Sigmoid colon (tissue), 7 donors: ENCODE data around the gene ANO9. TPM values are rescaled to one million over a fixed set of nuclear protein-coding genes. Genes with fewer than 3 reads are reported as not detected.
"Not testable (repeated sequence)": the region's sequence is repeated elsewhere in the genome, so short reads cannot be mapped to it uniquely, and the experiment has no call there.

Experiments
- DNase-seq: peaks from one replicate; pipeline ENCODE4 v3.0.0-alpha.2; 2019
- H3K27ac ChIP-seq, 4 donors: fragments of 200-600 bp; sonication (generic); one replicate each; pipeline ENCODE4 v1.5.1; 2016 to 2019; ENCODE audit warnings: mild to moderate bottlenecking in 1 of 4
- H3K27me3 ChIP-seq, 3 donors: fragments of 200-600 bp; sonication (generic); one replicate each; pipeline ENCODE4 v1.5.1; 2019; ENCODE audit warnings: mild to moderate bottlenecking in 1 of 3
- H3K36me3 ChIP-seq, 4 donors: fragments of 200-600 bp; sonication (generic); one replicate each; pipeline ENCODE4 v1.5.1; 2016 to 2019
- H3K4me1 ChIP-seq, 4 donors: fragments of 200-600 bp; sonication (generic); one replicate each; pipeline ENCODE4 v1.5.1; 2017 to 2019
- H3K4me3 ChIP-seq, 4 donors: fragments of 200-600 bp; sonication (generic); one replicate each; pipeline ENCODE4 v1.5.1; 2017 to 2019; ENCODE audit warnings: mild to moderate bottlenecking in 2 of 4, moderate library complexity in 1 of 4
- H3K9me3 ChIP-seq, 4 donors: fragments of 200-600 bp in 3 of 4; sonication (generic) in 3 of 4; one replicate each; pipeline versions ENCODE4 v1.5.1 to v1.6.1; 2013 to 2019
- CTCF ChIP-seq, 4 experiments: fragments of 450-650 bp in 3 of 4; fragments of 200-600 bp in 1 of 4; IDR thresholded peaks; one replicate each; pipeline ENCODE4 v1.5.1; 2016 to 2019; ENCODE audit warnings: antibody characterized with exemption in 4 of 4, mild to moderate bottlenecking in 3 of 4, moderate library complexity in 2 of 4
- EP300 ChIP-seq, 4 donors: sonication (generic); formaldehyde crosslinking; IDR thresholded peaks; one replicate each; pipeline ENCODE4 v1.6.1; 2017; ENCODE audit warnings: antibody characterized with exemption in 4 of 4
- POLR2A ChIP-seq, 2 donors: fragments of 450-650 bp; IDR thresholded peaks; one replicate each; pipeline ENCODE4 v1.6.1; 2016; ENCODE audit warnings: antibody characterized with exemption in 2 of 2, mild to moderate bottlenecking in 2 of 2, moderate library complexity in 2 of 2
- POLR2AphosphoS5 ChIP-seq, 4 donors: sonication (generic); formaldehyde crosslinking; IDR thresholded peaks; one replicate each; pipeline ENCODE4 v1.6.1; 2017; ENCODE audit warnings: antibody characterized with exemption in 4 of 4
- WGBS, 2 donors: extraction: QIAGEN DNeasy Blood & Tissue Kit; methylation state at CpG; one replicate each; pipeline ENCODE4 v1.1.7; 2013; 5-methylcytosine and 5-hydroxymethylcytosine counted together
- intact Hi-C: fragments of 100-400 bp; cut with DNase I; formaldehyde crosslinking; loops from one replicate; pipeline ENCODE4 v1.15.1; 2023
- polyA plus RNA-seq, 3 donors: library from polyadenylated mRNA; stranded (reverse); fragments of 200-250 nt; gene quantifications; one replicate each; pipeline ENCODE4 v1.2.3, GENCODE V29; 2013
- total RNA-seq, 4 donors: library from RNA; depleted of rRNA; stranded (reverse); fragments of >200 nt; gene quantifications; one replicate each; pipeline ENCODE4 v1.1.0, GENCODE V29; 2016
- donor health status: healthy with polysubstance abuse.
- donor health status: Bipolar disorder and iron deficiency.
- donor health status: healthy.

Gene ANO9
- total and polyA plus RNA-seq, 7 donors = 0.14 to 123 (median 2.5) TPM

- Histone ChIP-seq H3K9me3 (peaks cover 0 to 7% (median 1%) of the 10 kb centered on the region in 4 donors), H3K4me1 (no peaks in the 10 kb centered on the region), H3K4me3 (no peak overlapping the region), H3K27me3 (peaks cover 0 to 28% (median 0%) of the 10 kb centered on the region in 3 donors), H3K27ac (no peak overlapping the region), H3K36me3 (no peaks in the 10 kb centered on the region)
- TF ChIP-seq POLR2AphosphoS5 (IDR thresholded peaks at IDR 0.05) (no peak), CTCF (IDR thresholded peaks at IDR 0.05) (no peak), POLR2A (IDR thresholded peaks at IDR 0.05) (no peak), EP300 (IDR thresholded peaks at IDR 0.05) (no peak)
- intact Hi-C loops = no loop called here
- no peak for DNase-seq
- 24 to 65% methylated on average over 11 of the region's 11 CpGs for WGBS, 2 donors
Measured at GRCh38 chr11:390175-390574, 51.6 kb downstream of the ANO9 start.

GRCh38 chr11:389369-389768 lies 52.4 kb downstream of the ANO9 start:
- H3K27ac ChIP-seq, H3K4me3 ChIP-seq, H3K36me3 ChIP-seq, H3K4me1 ChIP-seq, intact Hi-C loops, H3K9me3 ChIP-seq, DNase-seq: not testable (repeated sequence)
- WGBS, 2 donors = 79 to 81% methylated on average over 17 of the region's 17 CpGs
- peak in 1 of 4 donors; percentile 10 for TF ChIP-seq POLR2AphosphoS5 (IDR thresholded peaks at IDR 0.05)
- peaks cover 0 to 23% (median 0%) of the 10 kb centered on the region in 3 donors for H3K27me3 ChIP-seq

GRCh38 chr11:387193-387793 lies 54.5 kb downstream of the ANO9 start:
- Histone ChIP-seq H3K27ac (no peak overlapping the region), H3K9me3 (peaks cover 0 to 7% (median 1%) of the 10 kb centered on the region in 4 donors), H3K4me3 (no peak overlapping the region), H3K36me3 (no peaks in the 10 kb centered on the region), H3K27me3 (peaks cover 0 to 8% (median 0%) of the 10 kb centered on the region in 3 donors), H3K4me1 (no peaks in the 10 kb centered on the region)
- TF ChIP-seq EP300 (IDR thresholded peaks at IDR 0.05) (no peak), CTCF (IDR thresholded peaks at IDR 0.05) (no peak)
- intact Hi-C loops = no loop called here
- 53 to 75% methylated on average over 4 of the region's 4 CpGs for WGBS, 2 donors
- no peak for DNase-seq

GRCh38 chr11:386483-386882 lies 55.3 kb downstream of the ANO9 start:
- WGBS, 2 donors = 92% methylated on average over 6 of the region's 6 CpGs
- TF ChIP-seq POLR2AphosphoS5 (IDR thresholded peaks at IDR 0.05) (no peak), CTCF (IDR thresholded peaks at IDR 0.05) (no peak)
- no peak overlapping the region for H3K4me3 ChIP-seq
- H3K27ac ChIP-seq = no peak overlapping the region
- peaks cover 0 to 7% (median 1%) of the 10 kb centered on the region in 4 donors for H3K9me3 ChIP-seq
- H3K36me3 ChIP-seq = no peaks in the 10 kb centered on the region
- intact Hi-C loops = no loop called here
- no peaks in the 10 kb centered on the region for H3K4me1 ChIP-seq
- no peak for DNase-seq
- H3K27me3 ChIP-seq = peaks cover 0 to 4% (median 0%) of the 10 kb centered on the region in 3 donors

GRCh38 chr11:385594-386351 lies 56.0 kb downstream of the ANO9 start:
- intact Hi-C loops = no loop called here
- Histone ChIP-seq H3K4me3 (no peak overlapping the region), H3K9me3 (peaks cover 0 to 7% (median 1%) of the 10 kb centered on the region in 4 donors), H3K36me3 (no peaks in the 10 kb centered on the region), H3K27ac (no peak overlapping the region), H3K27me3 (peaks cover 0 to 3% (median 0%) of the 10 kb centered on the region in 3 donors), H3K4me1 (no peaks in the 10 kb centered on the region)
- 91 to 94% methylated on average over 19 of the region's 19 CpGs for WGBS, 2 donors
- DNase-seq = no peak
- TF ChIP-seq POLR2A (IDR thresholded peaks at IDR 0.05) (no peak), POLR2AphosphoS5 (IDR thresholded peaks at IDR 0.05) (no peak), CTCF (IDR thresholded peaks at IDR 0.05) (no peak), EP300 (IDR thresholded peaks at IDR 0.05) (no peak)
